ENCODE measurements around the gene SKP1.

Gene SKP1

DNA sequence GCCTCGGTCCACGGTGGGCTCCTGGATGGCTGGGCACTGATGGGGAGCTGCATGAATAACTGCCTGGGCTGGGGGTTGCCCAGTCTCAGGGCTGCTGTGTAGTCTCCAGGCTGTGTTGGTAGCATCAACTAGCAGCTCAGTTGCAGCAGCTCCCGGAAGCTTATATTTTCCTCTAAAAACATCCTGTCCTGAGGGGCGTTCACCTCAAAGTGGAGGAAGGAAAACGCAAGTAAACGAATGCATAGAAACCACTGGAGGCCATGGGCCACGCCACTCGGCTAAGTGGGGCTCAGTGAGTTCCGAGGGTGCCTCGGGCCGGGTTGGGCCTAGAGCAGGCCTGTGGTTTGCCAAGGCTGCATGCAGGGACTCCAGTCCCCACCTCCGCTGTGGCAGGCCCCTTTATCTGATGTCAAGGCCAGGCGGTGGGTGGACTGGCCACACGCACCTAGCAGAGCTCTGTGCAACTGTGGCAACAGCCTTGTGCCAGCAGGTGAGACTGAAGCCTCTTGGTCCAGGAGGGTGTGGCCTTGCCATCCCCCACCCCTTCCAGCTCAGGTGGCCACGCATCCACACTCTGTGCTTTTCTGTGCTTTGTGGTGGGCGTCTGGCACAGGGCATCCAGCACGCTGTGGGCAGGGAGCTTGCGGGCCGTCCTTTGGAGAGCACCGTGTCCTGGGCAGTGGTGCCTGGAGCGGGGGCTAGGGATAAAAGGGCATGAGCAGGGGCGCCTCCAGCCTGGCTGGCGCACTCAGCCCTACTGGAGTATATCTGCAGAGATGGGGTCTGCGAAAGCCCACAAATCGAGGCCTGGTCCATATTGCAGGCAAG is 47.1 kb downstream of the SKP1 start:
- H3K4me1 ChIP-seq (ENCODE audit: control insufficient read depth, insufficient read depth, low read length) = peaks cover 3% of the 10 kb centered on the region
- H3K36me3 ChIP-seq (ENCODE audit: control insufficient read depth, insufficient read depth, low read length) = no peaks in the 10 kb centered on the region
- no peak overlapping the region for H3K27ac ChIP-seq (ENCODE audit: low read depth, low read length)

DNA sequence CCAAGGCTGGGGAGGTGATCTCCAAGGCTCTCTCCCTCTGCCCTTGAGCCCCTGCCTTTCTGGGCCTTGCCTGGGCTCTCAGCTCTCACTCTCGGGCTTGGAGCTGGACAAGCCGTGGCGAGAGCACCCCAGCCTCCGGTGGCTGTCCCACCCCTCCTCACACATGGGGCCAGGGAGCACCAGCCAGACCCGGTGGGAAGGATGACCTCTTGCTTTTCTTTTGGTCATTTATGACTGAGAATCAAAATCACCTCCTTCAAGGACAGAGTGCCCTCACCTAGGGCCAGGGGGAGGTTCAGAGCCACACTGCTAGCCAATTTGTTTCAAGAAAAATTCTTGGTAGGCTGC is 48.1 kb downstream of the SKP1 start:
- Histone ChIP-seq H3K4me3 (ENCODE audit: low read length) (no peak overlapping the region), H3K27ac (ENCODE audit: low read depth, low read length) (no peak overlapping the region), H3K36me3 (ENCODE audit: control insufficient read depth, insufficient read depth, low read length) (no peaks in the 10 kb centered on the region), H3K9ac (ENCODE audit: low read length) (no peak overlapping the region), H3K27me3 (ENCODE audit: control insufficient read depth, insufficient read depth, low read length) (no peaks in the 10 kb centered on the region), H3K4me1 (ENCODE audit: control insufficient read depth, insufficient read depth, low read length) (peaks cover 3% of the 10 kb centered on the region)

More for the DNA sequence above, 47.1 kb downstream of the SKP1 start:
- Histone ChIP-seq H3K4me3 (ENCODE audit: low read length) (no peak overlapping the region), H3K9ac (ENCODE audit: low read length) (no peak overlapping the region), H3K27me3 (ENCODE audit: control insufficient read depth, insufficient read depth, low read length) (no peaks in the 10 kb centered on the region)

GRCh38 chr5:134127988-134128647 is 48.6 kb downstream of the SKP1 start:
- Histone ChIP-seq H3K4me1 (ENCODE audit: control insufficient read depth, insufficient read depth, low read length) (peaks cover 3% of the 10 kb centered on the region), H3K9ac (ENCODE audit: low read length) (no peak overlapping the region), H3K27ac (ENCODE audit: low read depth, low read length) (no peak overlapping the region), H3K36me3 (ENCODE audit: control insufficient read depth, insufficient read depth, low read length) (no peaks in the 10 kb centered on the region), H3K4me3 (ENCODE audit: low read length) (no peak overlapping the region), H3K27me3 (ENCODE audit: control insufficient read depth, insufficient read depth, low read length) (no peaks in the 10 kb centered on the region)

DNA sequence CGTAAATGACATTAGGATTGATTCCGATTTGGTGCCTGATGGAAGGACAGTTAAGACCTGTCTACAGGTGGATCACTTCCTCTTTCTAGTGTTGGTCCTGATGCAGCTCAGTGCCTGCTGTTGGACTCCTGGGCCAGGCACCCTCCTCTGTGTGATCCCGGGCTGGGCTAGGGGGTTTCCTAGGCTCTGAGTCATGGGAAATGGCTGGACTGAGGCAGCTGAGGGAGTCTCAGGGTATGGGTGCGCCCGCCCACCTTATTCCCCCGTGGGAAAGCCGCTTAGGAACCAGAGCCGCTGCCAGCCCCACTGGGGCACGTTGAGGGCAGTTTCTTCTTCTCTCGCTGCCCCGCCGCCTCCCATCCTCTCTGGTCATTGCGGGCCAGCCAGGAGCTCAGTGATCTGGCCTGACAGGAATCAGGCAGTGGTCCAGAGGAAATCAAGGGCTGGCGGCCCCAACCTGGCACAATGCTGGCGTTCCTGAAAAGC is 49.3 kb downstream of the SKP1 start:
- Histone ChIP-seq H3K9ac (ENCODE audit: low read length) (no peak overlapping the region), H3K27me3 (ENCODE audit: control insufficient read depth, insufficient read depth, low read length) (no peaks in the 10 kb centered on the region), H3K4me3 (ENCODE audit: low read length) (no peak overlapping the region), H3K27ac (ENCODE audit: low read depth, low read length) (no peak overlapping the region), H3K36me3 (ENCODE audit: control insufficient read depth, insufficient read depth, low read length) (no peaks in the 10 kb centered on the region), H3K4me1 (ENCODE audit: control insufficient read depth, insufficient read depth, low read length) (peaks cover 3% of the 10 kb centered on the region)

DNA sequence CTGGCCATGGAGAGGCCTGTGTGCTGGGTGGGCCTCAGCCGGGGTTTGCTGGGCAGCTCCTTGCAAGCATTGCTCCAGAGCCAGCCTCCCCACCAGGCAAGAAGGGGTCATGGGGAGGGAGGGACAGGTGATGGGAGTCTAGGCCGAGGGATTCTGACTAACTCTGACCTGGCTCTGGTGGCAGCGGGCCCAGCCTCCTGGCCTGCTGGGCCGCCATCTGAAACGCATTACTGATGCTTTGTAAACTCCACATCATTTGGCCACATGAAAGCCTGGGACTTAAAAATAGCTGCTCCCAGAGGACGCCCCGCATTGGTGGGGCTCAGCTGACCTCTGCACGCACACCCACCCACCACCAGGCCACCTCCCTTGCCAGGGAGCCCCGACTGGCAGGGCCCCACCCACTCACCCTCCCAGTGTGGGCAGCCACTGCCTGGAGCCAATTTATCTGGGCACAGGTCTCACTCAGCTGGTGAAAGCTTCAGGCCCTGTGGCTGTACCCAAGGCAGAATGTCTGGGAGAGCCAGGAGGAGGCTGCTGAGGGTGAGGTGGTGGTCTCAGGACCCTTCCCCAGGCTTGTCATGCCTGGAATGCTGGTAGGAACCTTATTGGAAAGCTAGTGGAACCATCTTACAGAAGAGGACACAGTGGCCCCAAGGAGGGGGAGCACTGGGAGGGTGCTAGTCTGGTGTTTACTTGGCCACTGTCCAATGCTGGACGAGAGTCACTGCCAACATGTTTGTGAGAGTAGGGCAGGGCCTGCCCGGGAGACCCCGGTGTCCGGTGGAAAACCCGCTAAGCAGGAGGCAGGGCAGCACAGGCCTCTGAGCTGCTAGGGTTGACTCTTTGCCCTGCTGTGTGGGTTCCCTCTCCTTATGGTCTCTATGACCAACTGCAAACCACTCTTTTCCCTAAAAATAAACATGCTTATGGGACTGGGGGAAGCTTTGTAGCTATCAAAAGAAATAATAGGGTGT is 51.4 kb downstream of the SKP1 start:
- H3K27ac ChIP-seq (ENCODE audit: low read depth, low read length) = no peak overlapping the region
- no peaks in the 10 kb centered on the region for H3K27me3 ChIP-seq (ENCODE audit: control insufficient read depth, insufficient read depth, low read length)
- peaks cover 3% of the 10 kb centered on the region for H3K4me1 ChIP-seq (ENCODE audit: control insufficient read depth, insufficient read depth, low read length)
- no peaks in the 10 kb centered on the region for H3K36me3 ChIP-seq (ENCODE audit: control insufficient read depth, insufficient read depth, low read length)
- no peak overlapping the region for H3K9ac ChIP-seq (ENCODE audit: low read length)
- H3K4me3 ChIP-seq (ENCODE audit: low read length) = peak overlapping the region; percentile 9

DNA sequence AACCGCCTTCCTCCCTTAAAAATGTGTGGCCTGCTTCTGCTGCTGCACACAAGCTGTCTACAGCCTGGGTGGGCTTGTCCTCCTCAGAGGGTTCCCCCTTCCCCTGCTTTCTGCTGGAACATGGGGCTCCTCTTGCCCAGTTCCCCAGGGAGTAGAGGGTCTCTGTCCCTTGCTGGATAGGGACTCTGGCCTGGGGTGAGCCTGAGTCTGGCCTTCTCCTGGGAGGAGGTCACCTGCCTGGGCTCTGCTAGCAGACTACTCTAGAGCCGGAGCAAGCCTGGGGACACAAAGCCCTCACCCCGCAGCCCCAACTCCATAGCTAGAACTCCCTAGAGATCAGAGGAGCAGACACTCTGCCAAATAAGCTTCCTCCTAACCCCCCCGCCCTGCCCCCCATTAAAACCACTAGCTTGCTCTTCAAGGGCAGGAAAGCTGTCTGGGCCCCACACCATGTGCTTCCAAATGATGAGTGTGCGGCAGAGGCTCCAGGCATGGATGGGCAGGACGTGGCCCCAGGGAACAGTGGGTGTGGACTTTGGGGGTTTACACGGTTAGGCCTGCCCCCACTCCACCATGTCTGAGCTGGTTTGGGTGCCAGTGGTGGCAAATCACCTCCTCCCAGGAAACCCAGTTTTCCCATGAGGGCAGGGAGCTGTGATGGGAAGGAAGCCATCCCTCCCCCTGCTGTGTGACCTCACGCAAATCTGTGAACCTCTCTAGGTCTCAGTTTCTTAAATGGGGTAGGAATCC is 52.3 kb downstream of the SKP1 start:
- no peak overlapping the region for H3K9ac ChIP-seq (ENCODE audit: low read length)
- peaks cover 3% of the 10 kb centered on the region for H3K4me1 ChIP-seq (ENCODE audit: control insufficient read depth, insufficient read depth, low read length)
- no peak overlapping the region for H3K4me3 ChIP-seq (ENCODE audit: low read length)
- H3K36me3 ChIP-seq (ENCODE audit: control insufficient read depth, insufficient read depth, low read length) = no peaks in the 10 kb centered on the region
- H3K27ac ChIP-seq (ENCODE audit: low read depth, low read length) = no peak overlapping the region
- H3K27me3 ChIP-seq (ENCODE audit: control insufficient read depth, insufficient read depth, low read length) = no peaks in the 10 kb centered on the region

DNA sequence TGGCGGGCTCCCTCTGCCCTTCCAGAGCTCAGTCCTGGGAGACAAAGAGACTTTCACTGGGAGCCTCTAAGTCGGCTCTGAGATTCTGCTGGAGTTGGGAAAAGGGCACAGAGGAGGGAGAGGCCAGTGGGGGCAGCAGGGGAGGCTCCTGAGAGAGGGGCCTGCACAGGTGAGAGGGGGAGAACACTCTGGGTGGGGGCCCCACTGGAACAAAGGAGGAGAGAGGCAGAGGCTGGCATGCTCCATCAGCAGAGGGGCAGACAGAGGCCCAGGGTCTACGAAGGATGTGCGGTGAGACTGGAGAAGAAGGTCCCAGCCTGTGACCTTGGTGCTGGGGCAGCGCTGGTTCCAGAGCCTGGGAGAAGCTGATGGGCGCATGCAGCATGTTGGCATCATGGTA is 53.4 kb downstream of the SKP1 start:
- H3K9ac ChIP-seq (ENCODE audit: low read length) = no peak overlapping the region
- no peaks in the 10 kb centered on the region for H3K36me3 ChIP-seq (ENCODE audit: control insufficient read depth, insufficient read depth, low read length)
- no peak overlapping the region for H3K4me3 ChIP-seq (ENCODE audit: low read length)
- no peaks in the 10 kb centered on the region for H3K27me3 ChIP-seq (ENCODE audit: control insufficient read depth, insufficient read depth, low read length)
- H3K4me1 ChIP-seq (ENCODE audit: control insufficient read depth, insufficient read depth, low read length) = peaks cover 3% of the 10 kb centered on the region
- no peak overlapping the region for H3K27ac ChIP-seq (ENCODE audit: low read depth, low read length)

GRCh38 chr5:134122530-134122929 is 54.2 kb downstream of the SKP1 start:
- H3K4me1 ChIP-seq (ENCODE audit: control insufficient read depth, insufficient read depth, low read length) = peaks cover 3% of the 10 kb centered on the region
- H3K4me3 ChIP-seq (ENCODE audit: low read length) = no peak overlapping the region
- H3K27ac ChIP-seq (ENCODE audit: low read depth, low read length) = no peak overlapping the region
- no peaks in the 10 kb centered on the region for H3K36me3 ChIP-seq (ENCODE audit: control insufficient read depth, insufficient read depth, low read length)
- no peak overlapping the region for H3K9ac ChIP-seq (ENCODE audit: low read length)
- no peaks in the 10 kb centered on the region for H3K27me3 ChIP-seq (ENCODE audit: control insufficient read depth, insufficient read depth, low read length)

DNA sequence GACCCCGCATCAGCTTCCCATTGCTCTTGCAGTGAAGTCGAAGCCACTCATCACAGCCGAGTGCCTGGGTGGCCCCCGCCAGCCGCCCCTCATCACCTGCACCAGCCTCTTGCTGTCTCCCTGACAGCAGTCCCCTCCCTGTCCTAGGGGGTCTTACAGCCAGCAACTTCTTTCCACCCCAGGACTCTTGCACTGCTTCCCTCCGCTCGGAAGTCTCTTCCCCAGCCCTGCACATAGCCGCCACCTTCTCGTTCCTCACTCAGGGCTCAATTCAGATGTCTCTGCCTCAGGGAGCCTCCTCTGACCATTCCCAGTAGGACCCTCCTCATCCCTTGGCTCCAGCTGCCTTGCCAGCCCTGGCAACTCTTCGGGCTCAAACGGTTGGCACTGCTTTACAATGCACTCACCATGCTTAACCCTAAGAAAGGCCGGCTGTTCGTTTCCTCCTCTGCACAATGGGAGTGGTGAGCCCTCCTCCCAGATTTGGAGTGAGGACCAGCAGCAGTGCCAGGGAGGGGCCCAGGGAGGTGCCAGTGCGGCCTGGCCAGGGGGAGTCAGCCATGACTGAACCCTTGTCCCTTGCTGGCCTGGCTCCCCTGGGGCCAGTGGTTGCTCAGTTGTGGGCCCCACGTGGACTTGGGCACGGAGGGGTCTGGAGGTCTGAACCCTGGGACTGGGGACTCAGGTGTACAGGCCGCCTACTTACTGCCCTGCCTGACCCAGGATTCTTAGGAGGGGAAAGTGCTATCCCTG is 56.2 kb downstream of the SKP1 start:
- H3K4me1 ChIP-seq (ENCODE audit: control insufficient read depth, insufficient read depth, low read length) = peaks cover 3% of the 10 kb centered on the region
- no peak overlapping the region for H3K4me3 ChIP-seq (ENCODE audit: low read length)
- no peaks in the 10 kb centered on the region for H3K36me3 ChIP-seq (ENCODE audit: control insufficient read depth, insufficient read depth, low read length)
- no peak overlapping the region for H3K9ac ChIP-seq (ENCODE audit: low read length)
- H3K27me3 ChIP-seq (ENCODE audit: control insufficient read depth, insufficient read depth, low read length) = no peaks in the 10 kb centered on the region
- H3K27ac ChIP-seq (ENCODE audit: low read depth, low read length) = no peak overlapping the region

- Histone ChIP-seq H3K36me3 (ENCODE audit: control insufficient read depth, insufficient read depth, low read length) (no peaks in the 10 kb centered on the region), H3K27me3 (ENCODE audit: control insufficient read depth, insufficient read depth, low read length) (no peaks in the 10 kb centered on the region), H3K4me3 (ENCODE audit: low read length) (no peak overlapping the region), H3K4me1 (ENCODE audit: control insufficient read depth, insufficient read depth, low read length) (no peaks in the 10 kb centered on the region), H3K9ac (ENCODE audit: low read length) (no peak overlapping the region), H3K27ac (ENCODE audit: low read depth, low read length) (no peak overlapping the region)
Measured at GRCh38 chr5:134119720-134120119, 57.0 kb downstream of the SKP1 start.

GRCh38 chr5:134118212-134118835 is 58.4 kb downstream of the SKP1 start:
- Histone ChIP-seq H3K27me3 (ENCODE audit: control insufficient read depth, insufficient read depth, low read length) (peaks cover 3% of the 10 kb centered on the region), H3K36me3 (ENCODE audit: control insufficient read depth, insufficient read depth, low read length) (no peaks in the 10 kb centered on the region), H3K4me1 (ENCODE audit: control insufficient read depth, insufficient read depth, low read length) (peaks cover 8% of the 10 kb centered on the region), H3K27ac (ENCODE audit: low read depth, low read length) (no peak overlapping the region), H3K9ac (ENCODE audit: low read length) (no peak overlapping the region), H3K4me3 (ENCODE audit: low read length) (no peak overlapping the region)

Measured in rectal smooth muscle tissue (tissue), 1 donor.